ENCODE results near the gene RBM47.

GRCh38 chr4:40656201-40656863 lies 26.7 kb upstream of the RBM47 start:
- no peak for TF ChIP-seq CTCF (conservative IDR thresholded peaks at IDR 0.05; ENCODE audit: low read depth, low read length)
- TF ChIP-seq EZH2 (IDR thresholded peaks at IDR 0.05; ENCODE audit: borderline replicate concordance, low read depth, low read length, poor library complexity, severe bottlenecking), result no peak
